ENCODE measurements around the gene FDX1. TPM values are rescaled to one million over a fixed set of nuclear protein-coding genes. Genes with fewer than 3 reads are reported as not detected.

The FDX1 gene
- total RNA-seq, 2 donors from 2014 or later: 11.8 to 12.1 TPM

DNA sequence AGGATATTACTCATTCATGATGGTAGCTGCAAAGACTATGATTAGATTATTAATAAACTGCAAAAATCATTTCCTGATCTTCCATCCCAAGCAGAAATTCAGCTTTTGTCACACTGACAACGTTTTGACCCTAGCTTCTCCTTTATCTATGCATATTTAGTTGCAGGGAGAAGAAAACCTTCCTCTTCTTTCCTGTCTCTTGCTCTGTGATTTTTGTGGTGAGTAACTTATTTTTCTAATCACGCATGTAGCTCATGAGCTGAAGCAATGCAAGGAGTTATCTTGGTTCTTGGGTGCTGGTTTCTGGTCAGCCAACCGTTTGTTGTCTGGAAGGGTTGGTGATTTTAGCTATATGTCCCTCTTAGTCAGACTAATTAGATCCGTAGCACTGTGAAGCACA, 56.4 kb downstream of the FDX1 start:
- H3K4me1 ChIP-seq (ENCODE audit: control insufficient read depth, insufficient read depth, low read length): no peaks in the 10 kb centered on the region
- H3K36me3 ChIP-seq (ENCODE audit: control insufficient read depth, insufficient read depth, low read length): no peaks in the 10 kb centered on the region
- no peak overlapping the region for H3K4me3 Mint-ChIP-seq
- no peaks in the 10 kb centered on the region for H3K27me3 Mint-ChIP-seq (ENCODE audit: insufficient read depth)
- H3K27ac Mint-ChIP-seq: no peak overlapping the region
- H3K4me1 Mint-ChIP-seq: peaks cover 4% of the 10 kb centered on the region
- H3K27me3 ChIP-seq (ENCODE audit: control insufficient read depth, insufficient read depth, low read length, poor library complexity, severe bottlenecking): no peaks in the 10 kb centered on the region
- no peaks in the 10 kb centered on the region for H3K9me3 Mint-ChIP-seq
- H3K9ac ChIP-seq (ENCODE audit: extremely low read depth, low read length, poor library complexity, severe bottlenecking): no peak overlapping the region
- no peaks in the 10 kb centered on the region for H3K36me3 Mint-ChIP-seq (ENCODE audit: low read depth)
- no peak overlapping the region for H3K27ac ChIP-seq (ENCODE audit: low read depth, low read length)
- H3K9me3 ChIP-seq (ENCODE audit: control insufficient read depth, low read length): peaks cover 4% of the 10 kb centered on the region
- no peak overlapping the region for H3K4me3 ChIP-seq (ENCODE audit: low read length)
- TF ChIP-seq, protein P1, sequence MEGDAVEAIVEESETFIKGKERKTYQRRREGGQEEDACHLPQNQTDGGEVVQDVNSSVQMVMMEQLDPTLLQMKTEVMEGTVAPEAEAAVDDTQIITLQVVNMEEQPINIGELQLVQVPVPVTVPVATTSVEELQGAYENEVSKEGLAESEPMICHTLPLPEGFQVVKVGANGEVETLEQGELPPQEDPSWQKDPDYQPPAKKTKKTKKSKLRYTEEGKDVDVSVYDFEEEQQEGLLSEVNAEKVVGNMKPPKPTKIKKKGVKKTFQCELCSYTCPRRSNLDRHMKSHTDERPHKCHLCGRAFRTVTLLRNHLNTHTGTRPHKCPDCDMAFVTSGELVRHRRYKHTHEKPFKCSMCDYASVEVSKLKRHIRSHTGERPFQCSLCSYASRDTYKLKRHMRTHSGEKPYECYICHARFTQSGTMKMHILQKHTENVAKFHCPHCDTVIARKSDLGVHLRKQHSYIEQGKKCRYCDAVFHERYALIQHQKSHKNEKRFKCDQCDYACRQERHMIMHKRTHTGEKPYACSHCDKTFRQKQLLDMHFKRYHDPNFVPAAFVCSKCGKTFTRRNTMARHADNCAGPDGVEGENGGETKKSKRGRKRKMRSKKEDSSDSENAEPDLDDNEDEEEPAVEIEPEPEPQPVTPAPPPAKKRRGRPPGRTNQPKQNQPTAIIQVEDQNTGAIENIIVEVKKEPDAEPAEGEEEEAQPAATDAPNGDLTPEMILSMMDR (conservative IDR thresholded peaks at IDR 0.05): no peak
- no peak for DNase-seq
- 90 to 97% methylated on average over 4 of the region's 4 CpGs for WGBS, 2 experiments (ENCODE audit: insufficient coverage in 1 of 2, insufficient read length in 1 of 2)

DNA sequence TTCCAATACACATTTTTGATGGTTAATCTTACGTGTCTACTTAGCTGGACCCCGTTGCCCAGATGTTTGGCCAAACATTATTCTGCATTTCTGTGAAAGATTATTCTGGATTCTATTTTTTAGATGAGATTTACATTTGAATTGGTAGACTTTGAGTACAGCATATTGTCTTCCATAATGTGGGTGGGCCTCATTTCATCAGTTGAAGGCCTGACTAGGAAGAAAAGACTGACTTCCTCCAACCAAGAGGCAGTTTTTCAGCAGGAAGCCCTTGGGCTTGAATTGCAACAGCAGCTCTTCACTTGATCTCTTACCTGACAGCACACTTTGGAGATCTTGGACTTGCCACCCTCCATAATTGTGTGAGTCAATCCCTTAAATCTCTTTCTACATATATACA, 58.7 kb downstream of the FDX1 start:
- H3K9ac ChIP-seq (ENCODE audit: extremely low read depth, low read length, poor library complexity, severe bottlenecking): no peak overlapping the region
- peaks cover 4% of the 10 kb centered on the region for H3K9me3 ChIP-seq (ENCODE audit: control insufficient read depth, low read length)
- Mint-ChIP-seq H3K4me1 (peaks cover 4% of the 10 kb centered on the region), H3K27me3 (ENCODE audit: insufficient read depth) (no peaks in the 10 kb centered on the region), H3K36me3 (ENCODE audit: low read depth) (no peaks in the 10 kb centered on the region), H3K27ac (no peak overlapping the region), H3K4me3 (no peak overlapping the region), H3K9me3 (peaks cover 8% of the 10 kb centered on the region)
- H3K36me3 ChIP-seq (ENCODE audit: control insufficient read depth, insufficient read depth, low read length): no peaks in the 10 kb centered on the region
- no peak for DNase-seq
- H3K4me3 ChIP-seq (ENCODE audit: low read length): no peak overlapping the region
- no peaks in the 10 kb centered on the region for H3K27me3 ChIP-seq (ENCODE audit: control insufficient read depth, insufficient read depth, low read length, poor library complexity, severe bottlenecking)
- 49 to 100% methylated on average over 1 to 2 of the region's 2 CpGs for WGBS, 2 experiments (ENCODE audit: insufficient coverage in 1 of 2, insufficient read length in 1 of 2)
- TF ChIP-seq, protein P1 (conservative IDR thresholded peaks at IDR 0.05): no peak
- H3K4me1 ChIP-seq (ENCODE audit: control insufficient read depth, insufficient read depth, low read length): no peaks in the 10 kb centered on the region
- no peak overlapping the region for H3K27ac ChIP-seq (ENCODE audit: low read depth, low read length)

- no peak for DNase-seq
- Histone ChIP-seq H3K4me3 (ENCODE audit: low read length) (no peak overlapping the region), H3K27ac (ENCODE audit: low read depth, low read length) (no peak overlapping the region), H3K27me3 (ENCODE audit: control insufficient read depth, insufficient read depth, low read length, poor library complexity, severe bottlenecking) (no peaks in the 10 kb centered on the region), H3K9me3 (ENCODE audit: control insufficient read depth, low read length) (no peaks in the 10 kb centered on the region), H3K9ac (ENCODE audit: extremely low read depth, low read length, poor library complexity, severe bottlenecking) (no peak overlapping the region), H3K36me3 (ENCODE audit: control insufficient read depth, insufficient read depth, low read length) (no peaks in the 10 kb centered on the region), H3K4me1 (ENCODE audit: control insufficient read depth, insufficient read depth, low read length) (no peaks in the 10 kb centered on the region)
- Mint-ChIP-seq H3K27me3 (ENCODE audit: insufficient read depth) (no peaks in the 10 kb centered on the region), H3K4me3 (no peak overlapping the region), H3K9me3 (peaks cover 14% of the 10 kb centered on the region), H3K36me3 (ENCODE audit: low read depth) (no peaks in the 10 kb centered on the region), H3K4me1 (peaks cover 4% of the 10 kb centered on the region), H3K27ac (no peak overlapping the region)
- WGBS, 2 experiments (ENCODE audit: insufficient coverage in 1 of 2, insufficient read length in 1 of 2): 33% methylated on average over 1 of the region's 1 CpG; no CpG with 5 or more reads in 1 of the 2 experiments
- TF ChIP-seq, protein P1 (conservative IDR thresholded peaks at IDR 0.05): no peak
These were observed 61.1 kb downstream of the FDX1 start for GRCh38 chr11:110490886-110491285.

Data from endodermal cell (in vitro differentiated cells).